ENCODE measurements around the gene FADS2.

DNA sequence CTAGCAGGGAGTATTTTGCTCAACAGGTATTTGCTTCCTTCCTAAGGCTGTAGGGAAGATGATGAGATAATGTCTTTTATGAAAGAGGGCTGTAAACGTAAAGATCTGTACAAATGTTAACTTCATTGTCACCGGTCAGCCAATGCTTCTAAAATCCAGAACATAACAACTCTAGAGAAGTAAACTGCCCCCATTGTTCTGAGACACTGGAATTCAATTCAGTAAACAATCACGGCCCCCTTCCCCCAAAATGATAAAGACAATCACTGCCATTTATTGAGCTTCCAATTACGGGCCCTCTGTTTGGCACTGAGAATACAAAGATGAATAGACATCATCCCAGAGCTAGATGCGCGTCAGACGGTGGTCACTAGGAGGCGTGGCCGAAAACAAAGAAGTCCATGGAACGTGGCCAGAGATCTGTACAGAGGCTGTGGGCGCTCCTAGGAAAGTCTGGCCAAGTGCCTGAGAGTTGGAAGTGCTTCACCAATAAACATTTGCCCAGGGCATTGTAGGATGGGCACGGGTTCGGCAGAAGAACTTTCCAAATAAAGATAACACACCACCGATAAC lies 36.3 kb upstream of the FADS2 start:
- TF ChIP-seq, protein P1, sequence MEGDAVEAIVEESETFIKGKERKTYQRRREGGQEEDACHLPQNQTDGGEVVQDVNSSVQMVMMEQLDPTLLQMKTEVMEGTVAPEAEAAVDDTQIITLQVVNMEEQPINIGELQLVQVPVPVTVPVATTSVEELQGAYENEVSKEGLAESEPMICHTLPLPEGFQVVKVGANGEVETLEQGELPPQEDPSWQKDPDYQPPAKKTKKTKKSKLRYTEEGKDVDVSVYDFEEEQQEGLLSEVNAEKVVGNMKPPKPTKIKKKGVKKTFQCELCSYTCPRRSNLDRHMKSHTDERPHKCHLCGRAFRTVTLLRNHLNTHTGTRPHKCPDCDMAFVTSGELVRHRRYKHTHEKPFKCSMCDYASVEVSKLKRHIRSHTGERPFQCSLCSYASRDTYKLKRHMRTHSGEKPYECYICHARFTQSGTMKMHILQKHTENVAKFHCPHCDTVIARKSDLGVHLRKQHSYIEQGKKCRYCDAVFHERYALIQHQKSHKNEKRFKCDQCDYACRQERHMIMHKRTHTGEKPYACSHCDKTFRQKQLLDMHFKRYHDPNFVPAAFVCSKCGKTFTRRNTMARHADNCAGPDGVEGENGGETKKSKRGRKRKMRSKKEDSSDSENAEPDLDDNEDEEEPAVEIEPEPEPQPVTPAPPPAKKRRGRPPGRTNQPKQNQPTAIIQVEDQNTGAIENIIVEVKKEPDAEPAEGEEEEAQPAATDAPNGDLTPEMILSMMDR (conservative IDR thresholded peaks at IDR 0.05; ENCODE audit: low read depth in 2 of 2), result peak in 1 of 2 experiments; percentile 8; a peak in 1 of 4 replicates
- TF ChIP-seq EZH2 (IDR thresholded peaks at IDR 0.05; ENCODE audit: low read depth, unreplicated experiment), result no peak
- TF ChIP-seq, protein P2, sequence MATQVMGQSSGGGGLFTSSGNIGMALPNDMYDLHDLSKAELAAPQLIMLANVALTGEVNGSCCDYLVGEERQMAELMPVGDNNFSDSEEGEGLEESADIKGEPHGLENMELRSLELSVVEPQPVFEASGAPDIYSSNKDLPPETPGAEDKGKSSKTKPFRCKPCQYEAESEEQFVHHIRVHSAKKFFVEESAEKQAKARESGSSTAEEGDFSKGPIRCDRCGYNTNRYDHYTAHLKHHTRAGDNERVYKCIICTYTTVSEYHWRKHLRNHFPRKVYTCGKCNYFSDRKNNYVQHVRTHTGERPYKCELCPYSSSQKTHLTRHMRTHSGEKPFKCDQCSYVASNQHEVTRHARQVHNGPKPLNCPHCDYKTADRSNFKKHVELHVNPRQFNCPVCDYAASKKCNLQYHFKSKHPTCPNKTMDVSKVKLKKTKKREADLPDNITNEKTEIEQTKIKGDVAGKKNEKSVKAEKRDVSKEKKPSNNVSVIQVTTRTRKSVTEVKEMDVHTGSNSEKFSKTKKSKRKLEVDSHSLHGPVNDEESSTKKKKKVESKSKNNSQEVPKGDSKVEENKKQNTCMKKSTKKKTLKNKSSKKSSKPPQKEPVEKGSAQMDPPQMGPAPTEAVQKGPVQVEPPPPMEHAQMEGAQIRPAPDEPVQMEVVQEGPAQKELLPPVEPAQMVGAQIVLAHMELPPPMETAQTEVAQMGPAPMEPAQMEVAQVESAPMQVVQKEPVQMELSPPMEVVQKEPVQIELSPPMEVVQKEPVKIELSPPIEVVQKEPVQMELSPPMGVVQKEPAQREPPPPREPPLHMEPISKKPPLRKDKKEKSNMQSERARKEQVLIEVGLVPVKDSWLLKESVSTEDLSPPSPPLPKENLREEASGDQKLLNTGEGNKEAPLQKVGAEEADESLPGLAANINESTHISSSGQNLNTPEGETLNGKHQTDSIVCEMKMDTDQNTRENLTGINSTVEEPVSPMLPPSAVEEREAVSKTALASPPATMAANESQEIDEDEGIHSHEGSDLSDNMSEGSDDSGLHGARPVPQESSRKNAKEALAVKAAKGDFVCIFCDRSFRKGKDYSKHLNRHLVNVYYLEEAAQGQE (IDR thresholded peaks at IDR 0.05; ENCODE audit: unreplicated experiment), result no peak
- TF ChIP-seq POLR2AphosphoS5 (IDR thresholded peaks at IDR 0.05; ENCODE audit: low read depth), result no peak
- TF ChIP-seq, protein P3, sequence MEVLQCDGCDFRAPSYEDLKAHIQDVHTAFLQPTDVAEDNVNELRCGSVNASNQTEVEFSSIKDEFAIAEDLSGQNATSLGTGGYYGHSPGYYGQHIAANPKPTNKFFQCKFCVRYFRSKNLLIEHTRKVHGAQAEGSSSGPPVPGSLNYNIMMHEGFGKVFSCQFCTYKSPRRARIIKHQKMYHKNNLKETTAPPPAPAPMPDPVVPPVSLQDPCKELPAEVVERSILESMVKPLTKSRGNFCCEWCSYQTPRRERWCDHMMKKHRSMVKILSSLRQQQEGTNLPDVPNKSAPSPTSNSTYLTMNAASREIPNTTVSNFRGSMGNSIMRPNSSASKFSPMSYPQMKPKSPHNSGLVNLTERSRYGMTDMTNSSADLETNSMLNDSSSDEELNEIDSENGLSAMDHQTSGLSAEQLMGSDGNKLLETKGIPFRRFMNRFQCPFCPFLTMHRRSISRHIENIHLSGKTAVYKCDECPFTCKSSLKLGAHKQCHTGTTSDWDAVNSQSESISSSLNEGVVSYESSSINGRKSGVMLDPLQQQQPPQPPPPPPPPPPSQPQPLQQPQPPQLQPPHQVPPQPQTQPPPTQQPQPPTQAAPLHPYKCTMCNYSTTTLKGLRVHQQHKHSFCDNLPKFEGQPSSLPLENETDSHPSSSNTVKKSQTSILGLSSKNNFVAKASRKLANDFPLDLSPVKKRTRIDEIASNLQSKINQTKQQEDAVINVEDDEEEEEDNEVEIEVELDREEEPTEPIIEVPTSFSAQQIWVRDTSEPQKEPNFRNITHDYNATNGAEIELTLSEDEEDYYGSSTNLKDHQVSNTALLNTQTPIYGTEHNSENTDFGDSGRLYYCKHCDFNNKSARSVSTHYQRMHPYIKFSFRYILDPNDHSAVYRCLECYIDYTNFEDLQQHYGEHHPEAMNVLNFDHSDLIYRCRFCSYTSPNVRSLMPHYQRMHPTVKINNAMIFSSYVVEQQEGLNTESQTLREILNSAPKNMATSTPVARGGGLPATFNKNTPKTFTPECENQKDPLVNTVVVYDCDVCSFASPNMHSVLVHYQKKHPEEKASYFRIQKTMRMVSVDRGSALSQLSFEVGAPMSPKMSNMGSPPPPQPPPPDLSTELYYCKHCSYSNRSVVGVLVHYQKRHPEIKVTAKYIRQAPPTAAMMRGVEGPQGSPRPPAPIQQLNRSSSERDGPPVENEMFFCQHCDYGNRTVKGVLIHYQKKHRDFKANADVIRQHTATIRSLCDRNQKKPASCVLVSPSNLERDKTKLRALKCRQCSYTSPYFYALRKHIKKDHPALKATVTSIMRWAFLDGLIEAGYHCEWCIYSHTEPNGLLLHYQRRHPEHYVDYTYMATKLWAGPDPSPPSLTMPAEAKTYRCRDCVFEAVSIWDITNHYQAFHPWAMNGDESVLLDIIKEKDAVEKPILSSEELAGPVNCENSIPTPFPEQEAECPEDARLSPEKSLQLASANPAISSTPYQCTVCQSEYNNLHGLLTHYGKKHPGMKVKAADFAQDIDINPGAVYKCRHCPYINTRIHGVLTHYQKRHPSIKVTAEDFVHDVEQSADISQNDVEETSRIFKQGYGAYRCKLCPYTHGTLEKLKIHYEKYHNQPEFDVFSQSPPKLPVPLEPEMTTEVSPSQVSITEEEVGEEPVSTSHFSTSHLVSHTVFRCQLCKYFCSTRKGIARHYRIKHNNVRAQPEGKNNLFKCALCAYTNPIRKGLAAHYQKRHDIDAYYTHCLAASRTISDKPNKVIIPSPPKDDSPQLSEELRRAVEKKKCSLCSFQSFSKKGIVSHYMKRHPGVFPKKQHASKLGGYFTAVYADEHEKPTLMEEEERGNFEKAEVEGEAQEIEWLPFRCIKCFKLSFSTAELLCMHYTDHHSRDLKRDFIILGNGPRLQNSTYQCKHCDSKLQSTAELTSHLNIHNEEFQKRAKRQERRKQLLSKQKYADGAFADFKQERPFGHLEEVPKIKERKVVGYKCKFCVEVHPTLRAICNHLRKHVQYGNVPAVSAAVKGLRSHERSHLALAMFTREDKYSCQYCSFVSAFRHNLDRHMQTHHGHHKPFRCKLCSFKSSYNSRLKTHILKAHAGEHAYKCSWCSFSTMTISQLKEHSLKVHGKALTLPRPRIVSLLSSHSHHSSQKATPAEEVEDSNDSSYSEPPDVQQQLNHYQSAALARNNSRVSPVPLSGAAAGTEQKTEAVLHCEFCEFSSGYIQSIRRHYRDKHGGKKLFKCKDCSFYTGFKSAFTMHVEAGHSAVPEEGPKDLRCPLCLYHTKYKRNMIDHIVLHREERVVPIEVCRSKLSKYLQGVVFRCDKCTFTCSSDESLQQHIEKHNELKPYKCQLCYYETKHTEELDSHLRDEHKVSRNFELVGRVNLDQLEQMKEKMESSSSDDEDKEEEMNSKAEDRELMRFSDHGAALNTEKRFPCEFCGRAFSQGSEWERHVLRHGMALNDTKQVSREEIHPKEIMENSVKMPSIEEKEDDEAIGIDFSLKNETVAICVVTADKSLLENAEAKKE (CRISPR knock-in tag; IDR thresholded peaks at IDR 0.05), result no peak
- no peak for TF ChIP-seq EZH2phosphoT487 (IDR thresholded peaks at IDR 0.05; ENCODE audit: unreplicated experiment)
- TF ChIP-seq CREB1 (CRISPR knock-in tag; IDR thresholded peaks at IDR 0.05; ENCODE audit: low read depth), result peak; percentile 65
- no peak for TF ChIP-seq ZNF114 (CRISPR knock-in tag; IDR thresholded peaks at IDR 0.05)
- TF ChIP-seq STAT1 (IDR thresholded peaks at IDR 0.05; ENCODE audit: unreplicated experiment), result no peak
- TF ChIP-seq, protein P4, sequence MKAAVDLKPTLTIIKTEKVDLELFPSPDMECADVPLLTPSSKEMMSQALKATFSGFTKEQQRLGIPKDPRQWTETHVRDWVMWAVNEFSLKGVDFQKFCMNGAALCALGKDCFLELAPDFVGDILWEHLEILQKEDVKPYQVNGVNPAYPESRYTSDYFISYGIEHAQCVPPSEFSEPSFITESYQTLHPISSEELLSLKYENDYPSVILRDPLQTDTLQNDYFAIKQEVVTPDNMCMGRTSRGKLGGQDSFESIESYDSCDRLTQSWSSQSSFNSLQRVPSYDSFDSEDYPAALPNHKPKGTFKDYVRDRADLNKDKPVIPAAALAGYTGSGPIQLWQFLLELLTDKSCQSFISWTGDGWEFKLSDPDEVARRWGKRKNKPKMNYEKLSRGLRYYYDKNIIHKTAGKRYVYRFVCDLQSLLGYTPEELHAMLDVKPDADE (IDR thresholded peaks at IDR 0.05), result no peak
- no peak for TF ChIP-seq NANOG (IDR thresholded peaks at IDR 0.05; ENCODE audit: borderline replicate concordance)
- TF ChIP-seq ZNF331 (CRISPR knock-in tag; IDR thresholded peaks at IDR 0.05; ENCODE audit: low read depth), result no peak
